ENCODE data around the gene MAP4K2.

- TF ChIP-seq POLR2A (IDR thresholded peaks at IDR 0.05), result no peak
- TF ChIP-seq, protein P1, sequence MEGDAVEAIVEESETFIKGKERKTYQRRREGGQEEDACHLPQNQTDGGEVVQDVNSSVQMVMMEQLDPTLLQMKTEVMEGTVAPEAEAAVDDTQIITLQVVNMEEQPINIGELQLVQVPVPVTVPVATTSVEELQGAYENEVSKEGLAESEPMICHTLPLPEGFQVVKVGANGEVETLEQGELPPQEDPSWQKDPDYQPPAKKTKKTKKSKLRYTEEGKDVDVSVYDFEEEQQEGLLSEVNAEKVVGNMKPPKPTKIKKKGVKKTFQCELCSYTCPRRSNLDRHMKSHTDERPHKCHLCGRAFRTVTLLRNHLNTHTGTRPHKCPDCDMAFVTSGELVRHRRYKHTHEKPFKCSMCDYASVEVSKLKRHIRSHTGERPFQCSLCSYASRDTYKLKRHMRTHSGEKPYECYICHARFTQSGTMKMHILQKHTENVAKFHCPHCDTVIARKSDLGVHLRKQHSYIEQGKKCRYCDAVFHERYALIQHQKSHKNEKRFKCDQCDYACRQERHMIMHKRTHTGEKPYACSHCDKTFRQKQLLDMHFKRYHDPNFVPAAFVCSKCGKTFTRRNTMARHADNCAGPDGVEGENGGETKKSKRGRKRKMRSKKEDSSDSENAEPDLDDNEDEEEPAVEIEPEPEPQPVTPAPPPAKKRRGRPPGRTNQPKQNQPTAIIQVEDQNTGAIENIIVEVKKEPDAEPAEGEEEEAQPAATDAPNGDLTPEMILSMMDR (IDR thresholded peaks at IDR 0.05), result no peak
These were observed 49.5 kb downstream of the MAP4K2 start for GRCh38 chr11:64753380-64754123.
